Transverse colon (tissue), 4 donors: ENCODE data around the gene GRIK4. TPM values are rescaled to one million over a fixed set of nuclear protein-coding genes. Genes with fewer than 3 reads are reported as not detected.

Source experiments
- DNase-seq: peaks from one replicate; pipeline ENCODE4 v3.0.0-alpha.2; 2019
- H3K27ac ChIP-seq, 4 donors: fragments of 200-600 bp; sonication (generic); 2 replicates each; pipeline ENCODE4 v1.5.1; 2016 to 2018; ENCODE audit warnings: inconsistent platforms in 4 of 4
- H3K27me3 ChIP-seq: fragments of 200-600 bp; sonication (generic); 2 replicates; pipeline ENCODE4 v1.5.1; 2017; ENCODE audit warnings: inconsistent platforms
- H3K36me3 ChIP-seq, 4 donors: fragments of 200-600 bp; sonication (generic); 2 replicates each; pipeline ENCODE4 v1.5.1; 2017 to 2019; ENCODE audit warnings: inconsistent platforms in 4 of 4
- H3K4me1 ChIP-seq, 4 donors: fragments of 200-600 bp; sonication (generic); 2 replicates each; pipeline ENCODE4 v1.5.1; 2017 to 2020; ENCODE audit warnings: inconsistent platforms in 4 of 4
- H3K4me3 ChIP-seq, 4 donors: fragments of 200-600 bp; sonication (generic); 1 replicate in 1 of 4; 2 replicates in 3 of 4; pipeline versions ENCODE4 v1.5.1 to v1.6.1; 2017 to 2019; ENCODE audit warnings: inconsistent platforms in 4 of 4
- H3K9me3 ChIP-seq, 2 donors: fragments of 200-600 bp; sonication (generic); 2 replicates each; pipeline ENCODE4 v1.5.1; 2017 to 2019; ENCODE audit warnings: inconsistent platforms in 2 of 2
- EP300 ChIP-seq: sonication (generic); formaldehyde crosslinking; IDR thresholded peaks from one replicate; pipeline ENCODE4 v1.6.1; 2017; ENCODE audit warnings: antibody characterized with exemption, low read depth
- POLR2A ChIP-seq: fragments of 450-650 bp; IDR thresholded peaks from one replicate; pipeline ENCODE4 v1.6.1; 2016; ENCODE audit warnings: antibody characterized with exemption, mild to moderate bottlenecking, moderate library complexity
- POLR2AphosphoS5 ChIP-seq, 3 donors: sonication (generic); formaldehyde crosslinking; IDR thresholded peaks; one replicate each; pipeline ENCODE4 v1.6.1; 2016; ENCODE audit warnings: antibody characterized with exemption in 3 of 3
- WGBS, 2 donors: methylation state at CpG; one replicate each; pipeline ENCODE4 v1.1.5; 2018; ENCODE audit warnings: low coverage in 1 of 2; 5-methylcytosine and 5-hydroxymethylcytosine counted together
- in situ Hi-C, 4 donors: fragments of 200-750 bp; cut with MboI; loops; one replicate each; pipeline versions ENCODE4 v1.15.0 to v1.15.1; 2017; ENCODE audit warnings: low sequenced_read_pairs in 3 of 4, low pct_ligation_motif_present in 1 of 4, low pct_unique_long_range_greater_than_20kb in 1 of 4
- intact Hi-C: fragments of 100-400 bp; cut with DNase I; formaldehyde crosslinking; loops from one replicate; pipeline ENCODE4 v1.15.1; 2023; ENCODE audit warnings: low total_unique reads
- total RNA-seq, 4 donors: library from RNA; depleted of rRNA; stranded (reverse); fragments of >200 nt; gene quantifications; one replicate each; pipeline ENCODE4 v1.1.0, GENCODE V29; 2016
- TF ChIP-seq, protein P1 (sequence below), 5 experiments: fragments of 200-600 bp in 3 of 5; fragments of 450-650 bp in 2 of 5; sonication (generic) in 3 of 5; IDR thresholded peaks; 1 replicate in 2 of 5; 2 replicates in 3 of 5; pipeline ENCODE4 v1.5.1; 2016 to 2017; ENCODE audit warnings: antibody characterized with exemption in 5 of 5, inconsistent platforms in 3 of 5, mild to moderate bottlenecking in 2 of 5, moderate library complexity in 1 of 5

The GRIK4 gene
- total RNA-seq, 4 donors from 2014 or later: 2.6 TPM; not detected in 3

DNA sequence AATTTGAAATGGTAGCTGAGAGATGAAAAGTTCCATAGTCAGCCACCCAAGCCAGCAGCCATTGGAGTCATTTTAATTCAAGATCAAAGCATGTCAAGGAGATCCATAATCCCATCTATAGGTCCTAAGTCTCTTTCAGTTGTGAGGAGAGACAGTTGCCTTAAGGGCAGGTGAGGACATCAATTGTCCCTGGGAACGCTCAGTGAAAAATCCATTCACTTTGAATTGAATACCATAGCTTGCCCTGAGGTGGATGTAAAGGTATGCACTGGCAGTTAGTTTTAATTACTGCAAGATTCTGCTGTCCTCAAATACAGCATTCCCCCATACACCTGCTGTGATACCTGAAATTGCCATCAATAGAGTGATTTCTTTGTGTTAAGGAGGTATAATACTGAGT is 487.0 kb downstream of the GRIK4 start:
- H3K36me3 ChIP-seq: no peaks in the 10 kb centered on the region
- 80 to 94% methylated on average over 1 of the region's 1 CpG for WGBS, 2 donors
- no peaks in the 10 kb centered on the region for H3K27me3 ChIP-seq
- intact Hi-C loops: no loop called here
- TF ChIP-seq, protein P1, sequence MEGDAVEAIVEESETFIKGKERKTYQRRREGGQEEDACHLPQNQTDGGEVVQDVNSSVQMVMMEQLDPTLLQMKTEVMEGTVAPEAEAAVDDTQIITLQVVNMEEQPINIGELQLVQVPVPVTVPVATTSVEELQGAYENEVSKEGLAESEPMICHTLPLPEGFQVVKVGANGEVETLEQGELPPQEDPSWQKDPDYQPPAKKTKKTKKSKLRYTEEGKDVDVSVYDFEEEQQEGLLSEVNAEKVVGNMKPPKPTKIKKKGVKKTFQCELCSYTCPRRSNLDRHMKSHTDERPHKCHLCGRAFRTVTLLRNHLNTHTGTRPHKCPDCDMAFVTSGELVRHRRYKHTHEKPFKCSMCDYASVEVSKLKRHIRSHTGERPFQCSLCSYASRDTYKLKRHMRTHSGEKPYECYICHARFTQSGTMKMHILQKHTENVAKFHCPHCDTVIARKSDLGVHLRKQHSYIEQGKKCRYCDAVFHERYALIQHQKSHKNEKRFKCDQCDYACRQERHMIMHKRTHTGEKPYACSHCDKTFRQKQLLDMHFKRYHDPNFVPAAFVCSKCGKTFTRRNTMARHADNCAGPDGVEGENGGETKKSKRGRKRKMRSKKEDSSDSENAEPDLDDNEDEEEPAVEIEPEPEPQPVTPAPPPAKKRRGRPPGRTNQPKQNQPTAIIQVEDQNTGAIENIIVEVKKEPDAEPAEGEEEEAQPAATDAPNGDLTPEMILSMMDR (IDR thresholded peaks at IDR 0.05): no peak
- TF ChIP-seq POLR2A: no peak
- TF ChIP-seq POLR2AphosphoS5 (IDR thresholded peaks at IDR 0.05): no peak
- no peak for TF ChIP-seq EP300
- DNase-seq: no peak
- in situ Hi-C loops: no loop called here
- no peak overlapping the region for H3K27ac ChIP-seq
- H3K4me1 ChIP-seq: no peaks in the 10 kb centered on the region
- H3K4me3 ChIP-seq: no peak overlapping the region
- no peaks in the 10 kb centered on the region for H3K9me3 ChIP-seq

DNA sequence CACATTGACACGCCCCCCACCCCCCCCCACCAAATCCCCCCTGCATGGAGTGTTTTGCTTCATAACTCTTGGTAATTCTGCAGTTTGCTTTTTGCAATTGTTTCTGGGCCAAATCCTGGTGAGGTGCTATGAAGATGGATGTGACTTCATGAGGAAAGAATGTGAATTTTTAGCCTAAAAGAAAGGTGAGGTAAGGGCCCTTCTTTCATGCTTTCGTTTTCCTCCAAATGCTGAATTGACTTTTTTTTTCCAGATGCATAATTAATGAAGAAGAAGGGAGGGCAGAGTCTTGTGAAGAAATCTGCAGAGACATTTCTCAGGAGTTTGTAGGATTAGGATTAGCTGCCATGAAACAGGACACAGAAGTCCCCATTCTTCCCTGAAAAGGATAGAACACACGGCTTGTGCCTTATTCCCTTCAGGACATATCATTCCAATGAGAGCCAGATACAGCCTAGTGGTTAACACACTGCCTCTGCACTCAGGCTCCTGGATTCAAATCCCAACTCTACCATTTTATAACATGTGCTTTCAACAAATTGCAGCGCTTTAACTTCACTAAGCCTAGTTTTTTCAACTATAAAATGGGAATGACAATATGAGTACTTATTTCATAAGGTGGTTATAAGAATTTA is 492.8 kb downstream of the GRIK4 start:
- no peak overlapping the region for H3K4me3 ChIP-seq
- no peaks in the 10 kb centered on the region for H3K36me3 ChIP-seq
- in situ Hi-C loops: no loop called here
- intact Hi-C loops: no loop called here
- H3K9me3 ChIP-seq: no peaks in the 10 kb centered on the region
- no peaks in the 10 kb centered on the region for H3K4me1 ChIP-seq
- peaks cover 8% of the 10 kb centered on the region for H3K27me3 ChIP-seq
- no peak for DNase-seq
- TF ChIP-seq, protein P1 (IDR thresholded peaks at IDR 0.05): no peak
- TF ChIP-seq POLR2AphosphoS5 (IDR thresholded peaks at IDR 0.05) (no peak), POLR2A (no peak), EP300 (no peak)
- WGBS, 2 donors: 63 to 68% methylated on average over 3 to 4 of the region's 4 CpGs
- H3K27ac ChIP-seq: no peak overlapping the region

DNA sequence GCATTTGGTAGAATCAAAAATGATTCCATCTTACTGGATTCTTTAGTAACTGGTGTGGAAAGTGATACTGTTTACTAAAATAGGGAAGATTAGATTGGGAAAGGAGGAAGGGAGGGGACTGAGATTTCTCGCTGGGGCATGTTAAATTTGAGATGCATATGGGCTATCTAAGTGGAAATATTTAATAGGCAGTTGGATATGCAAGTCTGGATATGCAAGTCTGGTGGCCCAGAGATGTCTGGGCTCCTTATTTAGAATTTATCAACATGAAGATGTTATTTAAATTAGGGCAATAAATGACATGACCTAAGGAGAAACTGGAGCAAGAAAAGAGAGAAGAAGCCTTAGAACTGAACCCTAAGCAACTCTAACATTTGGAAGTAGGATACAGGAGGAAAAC is 495.4 kb downstream of the GRIK4 start:
- in situ Hi-C loops (no loop called here), intact Hi-C loops (no loop called here)
- Histone ChIP-seq H3K4me1 (no peaks in the 10 kb centered on the region), H3K27ac (no peak overlapping the region), H3K27me3 (peaks cover 9% of the 10 kb centered on the region), H3K9me3 (no peaks in the 10 kb centered on the region), H3K4me3 (no peak overlapping the region), H3K36me3 (no peaks in the 10 kb centered on the region)
- WGBS, 2 donors: 73 to 100% methylated on average over 1 of the region's 1 CpG
- DNase-seq: no peak
- TF ChIP-seq POLR2A (no peak), POLR2AphosphoS5 (IDR thresholded peaks at IDR 0.05) (no peak), EP300 (no peak)
- TF ChIP-seq, protein P1 (IDR thresholded peaks at IDR 0.05): no peak

DNA sequence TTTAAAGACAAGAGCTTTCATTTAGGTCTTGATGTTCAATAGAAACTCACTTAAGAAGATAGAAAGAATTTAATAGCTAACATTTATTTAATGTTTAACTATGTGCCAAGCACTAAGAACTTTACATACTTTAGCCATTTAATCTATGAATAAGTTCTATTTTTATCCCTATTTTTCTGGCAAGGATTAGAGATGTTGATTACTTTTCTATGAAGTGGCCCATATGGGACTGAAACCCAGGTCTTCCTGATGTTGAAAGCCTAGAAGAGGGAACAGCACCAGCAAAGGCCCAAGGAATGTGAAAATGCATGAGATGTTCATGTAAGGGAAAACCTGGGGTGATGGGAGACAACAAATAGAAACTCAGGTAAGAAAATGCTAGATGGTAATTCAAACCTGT is 497.0 kb downstream of the GRIK4 start:
- H3K9me3 ChIP-seq: no peaks in the 10 kb centered on the region
- intact Hi-C loops: no loop called here
- peaks cover 9% of the 10 kb centered on the region for H3K27me3 ChIP-seq
- in situ Hi-C loops: no loop called here
- H3K36me3 ChIP-seq: no peaks in the 10 kb centered on the region
- TF ChIP-seq POLR2A (no peak), EP300 (no peak), POLR2AphosphoS5 (IDR thresholded peaks at IDR 0.05) (no peak)
- TF ChIP-seq, protein P1 (IDR thresholded peaks at IDR 0.05): no peak
- H3K4me3 ChIP-seq: no peak overlapping the region
- H3K27ac ChIP-seq: no peak overlapping the region
- DNase-seq: no peak
- no peaks in the 10 kb centered on the region for H3K4me1 ChIP-seq
